Stomach (tissue), 9 donors: Measurements from ENCODE around the gene SUPT4H1. TPM values are rescaled to one million over a fixed set of nuclear protein-coding genes. Genes with fewer than 3 reads are reported as not detected.
"Not testable (repeated sequence)": the region's sequence is repeated elsewhere in the genome, so short reads cannot be mapped to it uniquely, and the experiment has no call there.

ENCODE experiments used
- DNase-seq, 2 donors: peaks; one replicate each; pipeline versions ENCODE4 v3.0.0 to v3.0.0-alpha.2; 2013 to 2019
- H3K27ac ChIP-seq, 5 donors: fragments of 200-600 bp in 4 of 5; sonication (generic) in 4 of 5; one replicate each; pipeline ENCODE4 v1.5.1; 2013 to 2019; ENCODE audit warnings: mild to moderate bottlenecking in 1 of 5, moderate library complexity in 1 of 5
- H3K27me3 ChIP-seq, 3 donors: fragments of 200-600 bp; sonication (generic); one replicate each; pipeline ENCODE4 v1.5.1; 2017 to 2019; ENCODE audit warnings: mixed run types in 1 of 3
- H3K36me3 ChIP-seq, 4 donors: fragments of 200-600 bp; sonication (generic); 1 replicate in 3 of 4; 2 replicates in 1 of 4; pipeline ENCODE4 v1.5.1; 2016 to 2019
- H3K4me1 ChIP-seq, 4 donors: fragments of 200-600 bp; sonication (generic); one replicate each; pipeline ENCODE4 v1.5.1; 2016 to 2019
- H3K4me3 ChIP-seq, 4 donors: fragments of 200-600 bp; sonication (generic) in 3 of 4; one replicate each; pipeline ENCODE4 v1.5.1; 2016 to 2019; ENCODE audit warnings: mild to moderate bottlenecking in 1 of 4
- H3K9me3 ChIP-seq, 4 donors: fragments of 200-600 bp; sonication (generic); one replicate each; pipeline ENCODE4 v1.5.1; 2016 to 2019
- CTCF ChIP-seq, 7 experiments: fragments of 450-650 bp in 4 of 7; fragments of 200-600 bp in 3 of 7; sonication (generic) in 3 of 7; IDR thresholded peaks; one replicate each; pipeline ENCODE4 v1.5.1; 2016 to 2019; ENCODE audit warnings: antibody characterized with exemption in 7 of 7, control low read depth in 2 of 7, mild to moderate bottlenecking in 1 of 7
- EP300 ChIP-seq: sonication (generic); formaldehyde crosslinking; IDR thresholded peaks from one replicate; pipeline ENCODE4 v1.6.1; 2017; ENCODE audit warnings: antibody characterized with exemption
- POLR2A ChIP-seq, 4 donors: fragments of 450-650 bp; IDR thresholded peaks; one replicate each; pipeline ENCODE4 v1.6.1; 2016; ENCODE audit warnings: antibody characterized with exemption in 4 of 4, control low read depth in 2 of 4, mild to moderate bottlenecking in 1 of 4, moderate library complexity in 1 of 4
- POLR2AphosphoS5 ChIP-seq, 3 donors: sonication (generic); formaldehyde crosslinking; IDR thresholded peaks; one replicate each; pipeline ENCODE4 v1.6.1; 2016; ENCODE audit warnings: antibody characterized with exemption in 3 of 3
- WGBS, 5 donors: extraction: QIAGEN DNeasy Blood & Tissue Kit in 3 of 5; methylation state at CpG; one replicate each; pipeline versions ENCODE4 v1.1.5 to v1.1.7; 2013 to 2018; 5-methylcytosine and 5-hydroxymethylcytosine counted together
- intact Hi-C: fragments of 100-400 bp; cut with DNase I; formaldehyde crosslinking; loops from one replicate; pipeline ENCODE4 v1.15.1; 2023; ENCODE audit warnings: low total_unique reads
- polyA plus RNA-seq, 3 donors: library from polyadenylated mRNA; stranded (reverse); fragments of 200-250 nt; gene quantifications; one replicate each; pipeline ENCODE4 v1.2.3, GENCODE V29; 2013
- total RNA-seq, 5 donors: library from RNA; depleted of rRNA; stranded (reverse); fragments of >200 nt; gene quantifications; one replicate each; pipeline versions ENCODE4 v1.1.0 to v1.2.3, GENCODE V29; 2014 to 2016
- donor health status: healthy with polysubstance abuse.
- donor health status: Bipolar disorder and iron deficiency.
- donor health status: healthy.

Gene SUPT4H1
- total and polyA plus RNA-seq, 8 donors: 6.7 to 80.9 (median 43.1) TPM

GRCh38 chr17:58399974-58400373 lies 48.0 kb upstream of the SUPT4H1 start:
- no peak for DNase-seq
- H3K4me1 ChIP-seq: peaks cover 0 to 9% (median 2%) of the 10 kb centered on the region in 4 donors
- H3K36me3 ChIP-seq: no peaks in the 10 kb centered on the region
- intact Hi-C loops: no loop called here
- H3K4me3 ChIP-seq: no peak overlapping the region
- no peaks in the 10 kb centered on the region for H3K9me3 ChIP-seq
- no peaks in the 10 kb centered on the region for H3K27me3 ChIP-seq
- no peak for TF ChIP-seq POLR2AphosphoS5 (IDR thresholded peaks at IDR 0.05)
- TF ChIP-seq POLR2A (IDR thresholded peaks at IDR 0.05): no peak
- no peak for TF ChIP-seq EP300
- TF ChIP-seq CTCF (IDR thresholded peaks at IDR 0.05): no peak
- H3K27ac ChIP-seq: no peak overlapping the region
- 58 to 78% (median 69%) methylated on average over 3 of the region's 3 CpGs for WGBS, 5 donors

- intact Hi-C loops: no loop called here
These were observed 46.7 kb upstream of the SUPT4H1 start for GRCh38 chr17:58398574-58399266.

GRCh38 chr17:58397421-58397820 lies 45.4 kb upstream of the SUPT4H1 start:
- H3K9me3 ChIP-seq, DNase-seq, H3K36me3 ChIP-seq, H3K4me3 ChIP-seq, H3K27me3 ChIP-seq, H3K27ac ChIP-seq, intact Hi-C loops: not testable (repeated sequence)
- whole genome bisulfite sequencing, 5 donors: 89 to 96% (median 93%) methylated on average over 5 of the region's 5 CpGs
- peaks cover 3 to 13% (median 7%) of the 10 kb centered on the region in 4 donors for H3K4me1 ChIP-seq

More at GRCh38 chr17:58398574-58399266, 46.7 kb upstream of the SUPT4H1 start:
- Histone ChIP-seq H3K27ac (no peak overlapping the region), H3K36me3 (no peaks in the 10 kb centered on the region), H3K4me1 (peaks cover 3 to 13% (median 7%) of the 10 kb centered on the region in 4 donors), H3K4me3 (no peak overlapping the region), H3K9me3 (no peaks in the 10 kb centered on the region), H3K27me3 (no peaks in the 10 kb centered on the region)
- WGBS, 5 donors: 30 to 46% (median 33%) methylated on average over 3 of the region's 3 CpGs
- TF ChIP-seq POLR2AphosphoS5 (IDR thresholded peaks at IDR 0.05) (no peak), CTCF (IDR thresholded peaks at IDR 0.05) (no peak), POLR2A (IDR thresholded peaks at IDR 0.05) (no peak), EP300 (no peak)
- no peak for DNase-seq

GRCh38 chr17:58396173-58396572 lies 44.2 kb upstream of the SUPT4H1 start:
- intact Hi-C loops: no loop called here
- Histone ChIP-seq H3K36me3 (no peaks in the 10 kb centered on the region), H3K4me1 (peaks cover 4 to 13% (median 12%) of the 10 kb centered on the region in 4 donors), H3K9me3 (no peaks in the 10 kb centered on the region), H3K27ac (no peak overlapping the region), H3K4me3 (no peak overlapping the region), H3K27me3 (no peaks in the 10 kb centered on the region)
- TF ChIP-seq POLR2A (IDR thresholded peaks at IDR 0.05) (no peak), CTCF (IDR thresholded peaks at IDR 0.05) (no peak), POLR2AphosphoS5 (IDR thresholded peaks at IDR 0.05) (no peak), EP300 (no peak)
- DNase-seq: no peak
- WGBS, 5 donors: 73 to 82% (median 78%) methylated on average over 4 of the region's 4 CpGs
